HG02973 (cell line): ENCODE results near the gene SPECC1.
A peak's percentile ranks its signal among the peaks of the same experiment; 100 is the strongest.

Experiments
- ATAC-seq: cut with Tn5 transposase; IDR thresholded peaks from one replicate; pipeline ENCODE4 v1.9.1; 2021; ENCODE audit warnings: moderate library complexity; ENCODE audit not compliant: unreplicated experiment

Gene SPECC1

DNA sequence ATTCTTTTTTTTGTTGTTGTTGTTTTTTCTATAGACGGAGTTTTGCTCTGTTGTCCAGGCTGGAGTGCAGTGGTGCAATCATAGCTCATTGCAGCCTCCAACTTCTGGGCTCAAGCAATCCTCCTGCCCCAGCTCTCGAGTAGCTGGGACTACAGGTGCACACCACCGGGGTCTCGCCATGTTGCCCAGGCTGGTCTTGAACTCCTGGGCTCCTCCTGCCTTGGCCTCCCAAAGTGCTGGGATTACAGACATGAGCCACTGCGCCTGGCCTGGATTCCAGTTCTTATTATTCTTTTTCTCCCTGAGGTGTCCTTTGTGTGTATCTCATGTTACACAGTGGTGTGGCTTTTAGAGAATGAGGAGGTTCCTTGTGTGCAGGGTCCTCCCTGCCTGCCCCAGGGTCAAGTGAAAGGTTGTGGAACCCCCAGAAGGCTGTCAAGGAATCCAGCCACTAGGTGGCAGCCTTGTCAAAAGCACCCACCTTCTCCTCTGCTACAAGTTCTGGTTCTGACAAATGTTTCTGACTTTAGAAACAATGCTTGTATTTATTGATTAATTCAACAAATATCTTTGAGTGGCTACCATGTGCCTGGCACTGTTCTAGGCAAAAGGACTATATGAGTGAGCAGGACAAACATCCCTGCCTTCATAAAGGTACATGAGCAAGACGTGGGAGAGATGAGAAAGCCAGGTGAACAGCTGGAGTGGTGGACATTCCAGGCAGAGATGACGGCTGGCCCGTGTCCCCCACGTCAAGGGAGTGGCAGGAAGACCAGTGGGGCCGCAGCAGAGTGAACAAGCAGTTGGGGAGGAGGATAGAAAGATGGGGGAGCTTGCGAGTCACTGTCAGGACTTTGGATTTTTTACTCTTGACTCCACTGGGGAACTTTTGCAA lies 112.4 kb downstream of the SPECC1 start:
- no peak for ATAC-seq

DNA sequence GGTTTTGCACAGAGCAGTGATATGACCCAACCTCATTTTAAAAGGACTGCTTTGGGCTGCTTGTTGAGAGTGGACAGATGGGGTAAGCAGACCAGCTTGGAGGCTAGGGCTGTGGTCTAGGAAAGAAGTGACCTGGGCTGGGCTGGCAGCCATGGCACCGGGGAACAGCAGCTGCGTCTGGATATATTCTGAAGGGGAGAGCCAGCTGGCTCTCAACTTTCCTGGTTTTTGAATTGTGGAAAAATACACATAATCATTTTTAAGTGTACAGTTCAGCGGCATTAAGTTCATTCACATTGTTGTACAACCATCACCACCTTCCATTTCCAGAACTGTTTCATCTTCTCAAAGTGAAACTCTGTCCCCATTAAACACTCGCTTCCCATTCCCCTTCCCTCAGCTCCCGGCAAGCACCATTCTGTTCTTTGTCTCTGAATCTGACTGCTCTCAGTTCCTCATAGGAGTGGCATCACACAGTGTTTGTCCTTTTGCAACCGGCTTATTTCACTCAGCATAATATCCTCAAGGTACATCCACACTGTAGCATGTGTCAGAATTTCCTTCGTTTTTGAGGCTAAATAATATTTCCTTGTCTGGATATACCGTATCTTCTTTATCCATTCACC lies 113.2 kb downstream of the SPECC1 start:
- no peak for ATAC-seq

DNA sequence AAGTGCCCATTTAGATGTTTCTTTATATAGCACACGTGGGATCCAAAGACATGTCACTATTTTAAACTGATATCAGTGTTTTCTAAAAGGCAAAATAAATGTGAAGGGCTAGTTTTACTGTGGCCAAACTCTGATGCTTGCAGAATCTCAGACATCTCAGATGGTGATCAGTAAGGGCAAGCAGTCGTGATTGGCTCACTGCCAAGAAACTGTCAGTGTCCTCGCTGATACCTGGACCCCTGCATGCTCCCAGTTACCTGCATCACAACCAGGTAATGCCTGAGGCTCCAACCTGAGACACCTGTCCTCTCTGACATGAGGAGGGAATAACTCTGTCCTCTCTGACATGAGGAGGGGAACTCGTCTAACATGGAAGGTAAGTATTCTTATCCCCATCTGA lies 114.0 kb downstream of the SPECC1 start:
- ATAC-seq: no peak

DNA sequence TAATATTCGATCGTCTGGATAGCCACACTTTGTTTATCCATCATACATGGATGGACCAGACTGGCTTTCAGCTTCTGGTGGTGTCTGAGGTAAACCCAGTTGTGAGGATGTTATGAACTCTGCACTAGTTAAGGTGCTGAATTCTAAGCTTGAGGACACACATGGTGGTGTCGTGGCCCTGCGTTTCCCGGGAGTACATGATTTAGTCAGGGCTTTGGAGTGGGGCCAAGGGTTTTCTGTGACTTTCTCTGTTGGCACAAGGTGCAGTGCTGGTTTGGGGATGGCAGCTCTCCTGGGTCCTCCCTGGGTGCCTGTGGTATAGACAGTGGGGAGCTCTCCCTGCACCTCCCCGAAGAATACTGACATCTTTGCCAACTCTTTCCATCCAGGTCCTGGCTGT lies 116.6 kb downstream of the SPECC1 start:
- no peak for ATAC-seq

DNA sequence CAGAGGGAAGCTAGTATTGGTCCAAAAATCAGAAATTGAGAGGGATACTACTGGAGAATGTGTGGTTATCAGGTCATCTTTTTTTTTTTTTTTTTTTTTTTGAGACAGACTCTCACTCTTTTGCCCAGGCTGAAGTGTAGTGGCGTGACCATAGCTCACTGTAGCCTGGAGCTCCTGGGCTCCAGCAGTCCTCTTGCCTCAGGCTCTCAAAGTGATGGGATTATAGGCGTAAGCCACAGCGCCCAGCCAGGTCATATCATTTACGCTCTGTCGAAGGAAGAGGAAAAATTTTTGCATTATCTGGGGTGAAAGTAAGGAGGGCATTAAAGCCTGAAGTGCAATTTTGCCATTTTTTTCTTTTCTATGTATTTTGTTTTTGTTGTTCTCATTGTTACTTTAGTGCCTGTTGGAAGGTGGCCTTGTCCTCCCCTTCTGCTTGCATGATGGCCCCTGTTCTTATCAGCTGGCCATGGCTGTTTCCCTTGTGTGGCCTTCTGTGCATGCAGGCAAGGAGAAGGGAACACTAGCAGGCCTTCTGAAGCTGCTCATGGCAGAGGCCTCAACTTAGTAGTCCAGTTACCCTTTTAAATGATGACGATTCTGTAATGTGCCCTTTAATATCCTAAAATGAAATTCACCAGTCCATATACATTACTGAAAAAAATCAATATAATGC lies 118.3 kb downstream of the SPECC1 start:
- ATAC-seq: no peak

DNA sequence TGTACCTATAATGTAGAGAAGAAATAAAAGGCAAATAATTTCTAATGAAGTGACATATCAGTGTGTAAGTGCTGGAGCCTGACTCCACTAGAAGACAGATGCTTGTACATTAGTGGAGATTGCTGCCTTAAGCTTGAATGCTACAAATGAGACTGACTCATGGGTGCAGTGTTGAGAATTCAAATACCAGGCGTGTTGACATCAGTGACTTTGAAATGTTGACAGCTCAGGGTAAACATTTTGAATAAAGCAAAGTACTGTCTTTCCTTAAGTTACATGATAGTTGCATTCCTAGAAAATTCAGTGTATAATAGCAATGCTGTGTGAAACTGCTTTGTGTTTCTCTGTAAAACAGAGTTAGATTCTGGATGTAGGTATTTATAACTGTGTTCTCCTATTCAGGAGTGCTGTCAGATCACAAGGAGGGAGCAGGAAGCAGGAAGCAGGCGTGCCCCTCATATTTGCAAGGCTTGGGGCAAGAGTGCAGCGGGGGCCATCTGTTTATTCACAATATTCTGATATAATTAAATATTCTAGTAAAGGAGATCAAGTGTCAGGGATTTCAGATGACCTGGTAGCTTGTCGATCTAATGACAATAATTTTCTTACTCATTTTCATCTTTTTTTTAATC lies 119.0 kb downstream of the SPECC1 start:
- no peak for ATAC-seq

DNA sequence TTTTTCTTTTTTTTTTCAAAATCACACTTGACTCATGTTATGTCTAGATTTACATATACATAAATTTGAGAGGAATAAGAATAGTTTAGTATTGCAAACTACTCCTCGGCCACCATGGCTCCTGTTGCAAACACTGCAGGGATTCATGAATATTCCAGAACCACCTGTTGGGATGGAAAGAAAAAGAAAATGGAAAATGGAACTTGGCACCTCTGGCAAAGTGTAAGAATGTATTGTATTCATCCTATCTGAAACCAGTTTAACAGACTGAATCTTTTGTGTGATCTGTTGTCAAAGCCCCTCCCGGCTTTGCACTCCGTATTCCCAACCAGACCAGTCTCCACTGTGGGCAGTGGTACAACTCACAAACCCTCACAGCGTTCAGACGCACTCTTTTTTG lies 124.4 kb downstream of the SPECC1 start:
- ATAC-seq: no peak

DNA sequence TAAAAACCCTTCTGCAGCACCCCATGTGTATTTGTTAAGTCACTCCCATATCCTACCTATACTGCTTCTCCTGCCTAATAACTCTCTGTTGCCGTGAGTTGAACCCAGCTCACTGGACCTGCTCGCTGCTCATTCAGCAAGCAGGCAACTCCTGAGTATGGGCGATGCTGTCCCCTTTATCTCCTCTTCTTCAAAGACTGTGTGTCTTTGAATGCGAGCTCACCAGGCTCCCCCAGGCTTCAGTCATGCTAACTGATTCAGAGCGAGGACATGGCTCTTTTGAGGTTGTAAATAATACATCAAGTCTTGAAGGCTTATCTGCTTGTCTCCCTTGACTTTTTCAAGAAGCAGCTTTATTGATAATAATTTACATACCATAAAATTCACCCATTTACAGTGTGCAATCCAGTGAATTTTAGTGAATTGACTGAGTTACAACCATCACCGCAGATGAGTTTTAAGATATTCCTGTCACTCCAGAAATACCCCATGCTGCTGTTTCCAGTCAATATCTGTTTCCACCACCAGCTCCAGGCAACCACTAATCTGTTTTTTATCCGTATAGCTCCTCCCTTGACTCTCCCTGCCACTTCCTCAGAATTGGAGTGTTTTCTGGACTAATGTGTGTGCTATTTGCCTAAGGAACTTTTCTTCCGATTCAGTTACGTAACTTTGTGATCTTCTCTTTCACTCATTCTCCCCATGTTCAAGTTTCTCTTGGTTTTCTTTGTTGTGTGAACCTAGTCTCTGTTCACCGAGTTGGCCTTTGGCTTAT lies 132.2 kb downstream of the SPECC1 start:
- no peak for ATAC-seq

DNA sequence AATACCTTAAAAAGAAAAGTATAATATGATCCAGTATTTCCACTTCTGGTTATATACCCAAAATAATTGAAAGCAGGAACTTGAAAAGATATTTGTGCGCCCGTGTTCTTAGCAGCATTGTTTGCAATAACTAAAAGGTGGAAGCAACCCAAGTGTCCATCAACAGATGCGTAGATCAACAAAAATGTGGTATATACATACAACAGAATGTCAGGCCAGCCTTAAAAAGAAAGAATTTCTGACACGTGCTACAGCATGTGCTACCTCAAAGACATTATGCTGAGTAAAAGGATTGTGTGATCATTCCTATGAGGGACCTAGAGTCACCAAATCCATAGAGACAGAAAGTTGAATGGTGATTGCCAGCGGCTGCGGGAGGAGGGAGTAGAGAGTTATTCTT lies 133.1 kb downstream of the SPECC1 start:
- no peak for ATAC-seq

DNA sequence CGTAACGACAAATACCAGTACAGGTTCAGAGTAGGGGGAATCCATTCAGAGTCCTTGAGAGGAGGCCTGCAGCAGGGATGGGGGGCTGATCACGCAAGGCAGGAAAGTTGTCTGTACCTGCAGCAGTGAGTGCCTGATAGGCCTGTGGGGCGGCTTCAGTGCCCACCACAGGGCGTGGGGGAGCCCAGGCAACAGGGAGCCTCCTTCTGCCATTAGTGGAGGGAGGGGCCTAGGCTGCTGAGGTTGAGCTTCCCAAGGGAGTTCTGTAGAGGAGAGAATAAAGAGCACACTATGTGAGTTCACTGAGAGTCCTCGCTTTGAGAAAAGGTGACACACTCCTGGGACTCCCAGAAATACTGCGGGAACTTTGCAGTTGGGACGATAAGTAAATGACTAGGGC lies 134.6 kb downstream of the SPECC1 start:
- ATAC-seq: no peak

DNA sequence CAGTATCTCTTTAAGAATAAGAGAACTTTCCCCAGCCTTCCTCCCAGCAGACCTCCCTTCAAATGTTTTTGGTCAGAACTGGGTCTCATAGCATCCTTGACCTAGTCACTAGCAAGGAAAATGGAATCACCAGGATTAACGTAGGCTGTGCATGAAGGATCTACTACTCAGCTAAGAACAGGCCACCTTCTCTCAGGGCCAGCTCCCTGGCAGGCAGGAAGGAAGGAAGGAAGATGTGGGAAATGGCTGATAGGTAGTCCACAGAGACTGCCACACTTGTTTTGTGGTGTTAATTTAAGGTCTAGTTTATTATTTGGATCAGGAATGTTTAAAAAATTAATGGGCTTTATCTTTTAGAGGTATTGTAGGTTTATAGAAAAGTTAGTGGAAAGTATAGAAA lies 136.4 kb downstream of the SPECC1 start:
- no peak for ATAC-seq

DNA sequence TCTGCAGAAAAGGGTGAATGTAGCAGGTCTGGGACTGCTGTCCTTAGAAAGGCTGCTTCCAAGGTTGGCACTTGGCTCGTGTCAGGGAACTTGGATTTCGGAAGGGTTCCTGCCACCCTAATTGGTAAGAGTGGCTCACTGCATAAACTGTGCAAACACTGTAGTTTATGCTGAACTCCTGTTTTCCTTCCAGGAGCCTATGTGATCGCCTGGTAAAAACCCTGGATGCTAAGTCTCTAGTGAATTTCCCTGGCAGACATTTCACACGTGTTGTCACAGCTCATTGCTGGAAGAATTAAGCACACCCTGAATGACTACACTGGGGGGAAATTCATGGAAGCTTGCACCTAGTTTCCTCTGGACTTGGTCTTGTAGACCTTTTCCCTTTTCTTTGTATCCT lies 140.1 kb downstream of the SPECC1 start:
- ATAC-seq: no peak

DNA sequence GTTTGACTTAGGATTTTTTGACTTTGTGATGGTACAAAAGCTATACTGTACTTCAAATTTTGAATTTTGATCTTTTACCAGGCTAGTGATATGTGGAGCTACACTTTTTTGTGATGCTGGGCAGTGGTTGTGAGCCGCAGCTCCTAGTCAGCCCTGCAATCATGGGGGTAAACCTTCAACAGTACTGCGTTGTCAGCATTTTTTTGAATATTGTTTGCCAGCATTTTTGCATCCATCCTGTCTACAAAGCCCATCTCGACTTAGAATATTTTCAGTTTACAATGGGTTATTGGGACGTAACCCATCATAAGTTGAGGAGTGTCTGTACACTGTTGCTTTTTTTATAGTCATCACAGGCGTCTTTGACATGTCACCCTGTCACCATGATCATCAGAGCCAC lies 142.0 kb downstream of the SPECC1 start:
- no peak for ATAC-seq

DNA sequence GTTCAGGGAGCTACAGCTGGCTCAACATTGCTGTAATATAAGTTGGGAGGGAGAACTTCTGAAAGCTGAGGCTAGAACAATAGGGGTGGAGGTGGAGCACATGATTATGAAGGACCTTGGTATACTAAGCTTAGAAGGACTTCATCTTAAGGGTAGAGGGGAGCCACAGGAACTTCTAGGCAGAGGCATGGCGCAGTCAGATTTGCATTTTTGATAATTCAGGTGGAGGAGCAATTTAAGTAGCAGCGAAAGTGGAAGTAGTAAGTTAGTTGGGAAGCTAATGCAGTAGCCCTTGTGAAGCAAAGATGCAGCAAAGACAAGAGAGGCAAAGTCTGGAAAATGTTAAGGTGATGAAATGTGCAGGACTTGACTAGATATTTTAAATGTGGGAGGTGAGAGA lies 144.1 kb downstream of the SPECC1 start:
- ATAC-seq: no peak

DNA sequence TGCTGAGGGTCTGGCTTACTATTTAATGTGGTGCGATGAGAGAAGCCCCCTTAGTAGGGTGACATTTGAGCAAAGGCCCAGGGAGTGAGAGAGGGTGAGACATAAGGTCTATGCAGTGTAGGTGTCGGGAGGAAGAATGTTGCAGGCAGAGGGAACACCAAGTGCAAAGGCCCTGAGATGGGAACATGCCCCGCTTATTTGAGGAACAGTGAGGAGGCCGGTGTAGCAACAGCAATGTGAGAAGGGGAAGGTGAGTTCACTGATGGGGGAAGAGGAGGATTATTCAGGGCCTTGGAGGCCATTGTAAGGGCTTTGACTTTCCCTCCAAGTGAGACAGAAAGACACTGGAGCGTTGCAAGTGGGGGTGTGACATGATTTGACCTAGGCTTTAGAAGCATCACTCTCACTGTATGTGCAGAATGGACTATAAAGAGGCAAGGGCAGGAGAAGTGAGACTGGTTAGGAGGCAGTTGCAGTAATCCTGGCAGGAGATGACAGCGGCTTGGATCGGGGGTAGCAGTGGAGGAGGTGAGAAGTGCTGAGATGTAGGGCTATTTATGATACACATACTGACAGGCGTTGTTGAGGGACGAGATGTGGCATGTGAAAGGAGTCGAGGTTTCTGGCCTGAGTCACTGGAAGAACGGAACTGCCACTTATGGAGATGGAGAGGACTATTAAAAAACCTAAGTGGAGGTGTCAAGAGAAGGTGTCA lies 145.3 kb downstream of the SPECC1 start:
- ATAC-seq: no peak

DNA sequence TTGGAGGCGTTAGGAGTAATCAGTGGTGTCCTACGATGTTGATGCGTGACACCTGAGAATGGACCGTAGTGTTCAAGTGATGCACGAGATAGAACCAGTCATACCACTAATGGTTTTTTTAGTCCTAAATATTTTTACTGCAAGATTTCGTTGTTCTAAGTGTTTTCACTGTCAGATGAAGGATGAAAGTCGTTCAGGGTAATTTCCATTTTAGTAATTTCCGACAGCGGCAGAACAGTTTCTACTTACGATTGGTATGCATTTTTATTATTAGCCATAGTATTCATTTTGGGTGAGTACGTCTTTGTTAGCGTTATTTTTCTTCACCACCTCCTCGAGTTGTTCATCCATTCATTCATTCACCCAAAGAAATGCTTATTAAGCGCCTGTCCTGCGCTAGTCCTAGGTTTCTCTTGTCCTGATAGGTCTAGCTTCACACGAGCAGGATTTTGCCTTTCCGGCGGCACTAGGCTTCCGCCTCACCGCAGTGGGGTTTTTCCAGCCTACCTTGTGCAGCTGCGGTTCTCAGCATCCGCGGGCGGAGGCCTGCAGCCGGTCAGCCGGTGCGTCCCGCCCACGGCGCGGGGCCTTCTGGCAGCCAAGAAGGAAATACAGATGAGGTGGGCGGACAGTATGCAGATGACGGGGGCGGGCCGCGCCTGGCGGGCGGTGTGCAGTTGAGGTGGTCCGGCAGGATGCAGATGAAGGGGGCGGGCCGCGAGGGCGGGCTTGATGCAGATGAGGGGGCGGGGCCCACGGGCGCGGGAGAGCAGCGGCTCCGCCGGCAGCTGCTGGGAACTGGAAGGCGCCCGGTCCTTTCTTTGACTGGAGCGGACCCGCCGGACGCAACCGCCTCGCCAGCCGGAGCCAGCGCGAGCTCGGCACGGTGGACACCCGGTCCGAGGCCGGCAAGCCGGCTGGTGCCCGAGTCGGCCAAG lies 146.4 kb downstream of the SPECC1 start:
- ATAC-seq: peak; percentile 84

DNA sequence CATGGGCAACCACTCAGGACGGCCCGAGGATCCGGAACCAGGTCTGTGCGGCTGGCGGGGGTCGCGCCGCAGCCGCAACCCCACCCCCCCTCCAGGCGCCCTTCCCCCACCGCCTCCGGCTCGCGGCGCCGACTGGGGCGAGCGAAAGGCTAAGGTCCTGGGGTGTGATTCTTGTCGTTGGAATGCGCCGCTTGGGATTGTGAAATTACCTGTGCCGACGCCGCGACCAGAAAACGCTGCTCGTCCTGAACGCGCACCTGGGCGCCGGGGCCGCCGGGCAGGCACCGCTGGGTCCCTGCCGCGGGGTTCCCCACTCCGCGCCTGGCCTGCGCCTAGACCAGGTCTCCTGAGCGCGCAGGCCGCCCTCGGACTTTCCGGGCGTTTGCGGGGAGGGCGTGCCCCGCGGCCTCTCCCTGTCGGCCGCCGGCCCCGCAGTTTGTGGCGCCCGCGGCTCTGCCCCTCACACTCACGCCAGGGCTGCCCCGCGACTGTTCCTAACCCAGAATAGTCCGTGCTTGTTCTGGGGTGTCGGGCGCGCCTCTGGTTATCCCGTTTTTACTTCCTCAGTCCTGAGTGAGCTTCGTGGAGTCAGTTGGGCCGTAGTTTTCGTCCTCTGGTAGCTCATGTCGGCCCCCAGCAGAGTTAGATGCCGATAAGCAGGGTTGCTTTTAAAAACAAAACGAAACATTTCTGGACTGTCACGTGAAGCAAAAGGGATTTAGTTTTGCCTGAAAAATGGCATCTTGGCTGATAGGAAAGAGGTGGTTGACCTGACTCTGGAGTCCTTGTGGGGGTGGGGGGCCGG lies 147.2 kb downstream of the SPECC1 start:
- peak; percentile 23 for ATAC-seq

DNA sequence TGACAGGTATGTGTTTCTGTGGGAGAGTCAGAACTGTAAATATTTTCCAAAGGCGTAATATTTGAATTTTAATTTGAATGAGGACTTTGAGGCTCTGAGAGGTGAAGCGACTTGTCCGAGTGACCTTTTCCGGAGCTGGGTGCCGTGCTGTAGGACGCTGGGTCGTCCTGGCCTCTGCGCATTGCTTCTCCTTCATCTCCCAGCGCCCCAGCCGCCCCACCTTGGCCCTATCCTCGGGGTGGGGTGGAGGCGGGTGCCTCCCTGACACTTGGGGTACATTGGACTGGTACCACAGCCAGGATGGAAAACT lies 147.8 kb downstream of the SPECC1 start:
- ATAC-seq: no peak
